ENCODE measurements around the gene SLC24A3.

DNA sequence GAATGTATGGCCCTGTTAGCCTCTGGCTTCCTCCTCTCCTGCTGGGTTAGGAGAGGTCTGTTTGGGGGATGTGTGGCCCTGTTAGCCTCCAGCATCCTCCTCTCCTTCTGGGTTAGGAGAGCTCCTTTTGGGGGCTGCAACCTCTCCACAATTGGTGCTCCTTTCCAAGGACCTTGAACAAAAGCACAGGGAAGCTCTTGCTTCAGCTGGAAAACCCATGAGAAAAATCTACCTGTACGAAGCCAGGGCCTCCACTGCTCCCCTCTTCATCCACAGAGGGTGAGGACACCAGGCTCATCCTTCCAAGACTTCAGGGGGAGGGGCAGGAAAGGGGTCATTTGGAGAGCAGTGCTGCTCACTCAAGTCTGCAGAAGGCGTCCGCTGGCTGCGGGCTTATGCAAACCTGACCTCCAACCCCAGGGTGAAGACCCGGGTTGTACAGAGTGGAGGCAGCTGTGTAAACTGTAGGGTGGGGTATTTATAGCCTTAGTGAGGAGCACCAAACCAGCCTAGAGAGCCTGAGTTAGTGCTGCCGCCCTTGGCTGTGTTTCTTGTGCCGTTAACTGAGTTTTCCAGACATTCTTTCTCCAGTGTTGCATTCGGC, 62.1 kb downstream of the SLC24A3 start:
- no peak for TF ChIP-seq CTCF (conservative IDR thresholded peaks at IDR 0.05; ENCODE audit: low read depth, low read length)
- TF ChIP-seq EZH2 (IDR thresholded peaks at IDR 0.05; ENCODE audit: borderline replicate concordance, low read depth, low read length, poor library complexity, severe bottlenecking): no peak
